HG02678 (cell line): ENCODE data around the gene PRSS38.

ENCODE experiments used
- ATAC-seq: cut with Tn5 transposase; IDR thresholded peaks from one replicate; pipeline ENCODE4 v1.9.1; 2021; ENCODE audit warnings: mild to moderate bottlenecking, moderate library complexity; ENCODE audit not compliant: unreplicated experiment

Gene PRSS38

DNA sequence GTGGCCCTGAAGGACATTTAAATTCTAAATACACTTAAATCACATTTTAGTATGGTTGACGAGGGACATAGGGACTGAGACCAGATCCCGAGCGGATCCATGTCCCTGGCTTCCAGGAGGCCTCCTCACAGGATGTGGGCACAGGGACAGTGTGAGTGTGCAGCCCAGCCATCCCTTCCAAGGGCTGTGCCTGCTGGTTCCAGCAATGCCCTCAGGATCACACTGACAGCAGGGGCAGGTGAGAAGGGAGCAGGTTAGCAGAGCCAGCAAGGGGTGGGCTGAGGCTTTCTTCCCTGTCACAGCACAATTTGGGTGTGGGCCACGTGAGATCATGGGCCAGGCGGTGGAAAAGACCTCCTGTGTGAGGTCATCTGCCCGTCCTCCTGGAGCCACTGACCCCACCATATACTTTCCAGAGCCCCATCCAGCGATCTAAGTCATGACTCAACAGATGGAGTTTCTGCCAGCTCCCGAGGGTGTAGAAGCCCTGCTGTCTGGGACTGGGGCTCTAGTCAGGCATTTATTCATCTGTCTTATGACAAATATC lies 37.0 kb upstream of the PRSS38 start:
- ATAC-seq = no peak

- no peak for ATAC-seq
Observed at GRCh38 chr1:227779021-227779441, 36.4 kb upstream of the PRSS38 start.

GRCh38 chr1:227779685-227780084 lies 35.8 kb upstream of the PRSS38 start:
- ATAC-seq = no peak

GRCh38 chr1:227780101-227781044 lies 35.1 kb upstream of the PRSS38 start:
- ATAC-seq = no peak

DNA sequence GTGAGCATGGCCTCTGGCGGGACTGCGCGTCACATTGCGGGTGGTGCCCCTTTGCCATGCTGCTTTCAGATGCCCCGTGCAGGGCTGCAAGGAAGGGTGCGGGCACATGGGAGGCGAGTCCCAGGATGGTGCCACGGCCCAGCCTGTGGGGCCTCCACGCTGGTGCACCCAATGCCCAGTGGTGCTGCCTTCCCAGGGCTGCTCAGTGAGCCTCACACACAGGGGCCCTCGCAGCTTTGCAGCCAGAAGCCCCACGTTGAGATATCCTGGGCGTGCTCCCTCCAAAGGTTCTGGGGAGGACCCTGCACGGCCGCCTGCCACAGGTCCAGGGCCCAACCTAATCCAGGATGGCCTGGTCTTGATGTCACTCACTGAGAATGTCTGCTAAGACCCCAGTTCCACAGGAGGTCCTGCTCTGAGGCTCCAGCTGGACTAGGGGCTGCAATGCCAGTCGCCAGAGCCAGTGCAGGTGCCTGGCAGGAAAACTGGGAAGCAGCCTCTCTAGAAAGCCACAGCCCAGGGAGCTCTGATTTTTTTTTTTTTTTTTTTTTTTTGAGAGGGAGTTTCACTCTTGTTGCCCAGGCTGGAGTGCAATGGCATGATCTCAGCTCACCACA lies 34.1 kb upstream of the PRSS38 start:
- ATAC-seq = no peak

DNA sequence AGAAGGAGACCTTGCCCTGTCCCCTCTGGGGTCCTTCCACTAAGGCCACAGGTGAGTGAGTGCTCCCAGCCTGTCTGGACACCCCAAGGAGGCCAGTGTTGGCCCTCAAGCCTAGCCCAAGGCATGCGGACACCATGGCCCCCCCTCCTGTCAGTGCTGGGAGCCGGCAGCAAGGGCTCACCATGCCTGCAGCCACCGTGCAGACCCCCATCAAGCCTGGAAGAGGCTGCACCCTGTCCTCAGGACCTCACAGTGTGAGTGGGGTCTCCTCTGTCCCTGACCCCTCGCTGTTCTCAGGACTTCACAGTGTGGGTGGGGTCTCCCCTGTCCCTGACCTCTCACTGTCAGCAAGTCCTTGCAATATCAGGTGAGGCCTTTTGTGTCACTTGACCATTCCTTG lies 33.2 kb upstream of the PRSS38 start:
- no peak for ATAC-seq

- ATAC-seq = no peak
Observed at GRCh38 chr1:227785094-227785804, 30.2 kb upstream of the PRSS38 start.

DNA sequence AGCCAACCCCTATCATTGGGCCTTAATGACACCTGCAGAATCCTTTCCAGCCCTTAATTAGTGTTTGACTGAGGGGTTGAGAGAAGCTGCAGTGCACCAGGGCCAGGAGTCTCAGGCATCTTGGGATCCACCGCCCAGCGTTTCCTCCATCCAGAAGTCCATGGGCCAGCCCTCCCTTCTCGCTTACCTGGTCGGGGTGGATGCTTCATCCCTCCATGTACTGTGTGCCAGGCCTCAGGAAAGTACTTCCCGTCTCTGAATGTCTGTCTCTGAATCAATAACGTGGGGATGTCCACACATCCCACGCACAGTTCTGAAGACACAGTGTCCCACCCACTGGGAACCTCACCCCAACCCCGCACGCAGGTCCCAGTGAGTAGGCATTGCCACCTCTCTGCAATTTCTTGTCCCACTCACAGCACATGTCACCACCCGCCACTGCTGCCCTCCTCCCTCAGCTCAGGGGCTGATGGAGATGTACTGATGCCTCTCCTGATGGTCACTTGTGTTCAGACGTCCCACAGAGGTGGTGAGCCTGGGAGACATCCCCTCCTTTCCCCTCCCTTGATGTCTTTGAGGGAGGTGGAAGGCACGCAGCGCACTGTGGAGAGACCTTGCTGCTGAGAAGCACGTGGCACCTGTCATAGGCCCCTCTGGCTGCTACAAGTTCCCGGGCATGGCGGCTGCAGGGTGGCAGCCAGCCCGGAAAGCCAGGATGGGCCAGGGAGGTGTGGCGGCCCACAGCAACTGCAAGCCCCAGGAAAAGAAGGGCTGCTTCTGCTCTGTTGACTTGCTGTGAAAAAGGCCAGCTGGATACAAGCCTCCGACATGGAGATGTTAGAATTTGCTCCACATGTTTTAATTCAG lies 29.4 kb upstream of the PRSS38 start:
- no peak for ATAC-seq

DNA sequence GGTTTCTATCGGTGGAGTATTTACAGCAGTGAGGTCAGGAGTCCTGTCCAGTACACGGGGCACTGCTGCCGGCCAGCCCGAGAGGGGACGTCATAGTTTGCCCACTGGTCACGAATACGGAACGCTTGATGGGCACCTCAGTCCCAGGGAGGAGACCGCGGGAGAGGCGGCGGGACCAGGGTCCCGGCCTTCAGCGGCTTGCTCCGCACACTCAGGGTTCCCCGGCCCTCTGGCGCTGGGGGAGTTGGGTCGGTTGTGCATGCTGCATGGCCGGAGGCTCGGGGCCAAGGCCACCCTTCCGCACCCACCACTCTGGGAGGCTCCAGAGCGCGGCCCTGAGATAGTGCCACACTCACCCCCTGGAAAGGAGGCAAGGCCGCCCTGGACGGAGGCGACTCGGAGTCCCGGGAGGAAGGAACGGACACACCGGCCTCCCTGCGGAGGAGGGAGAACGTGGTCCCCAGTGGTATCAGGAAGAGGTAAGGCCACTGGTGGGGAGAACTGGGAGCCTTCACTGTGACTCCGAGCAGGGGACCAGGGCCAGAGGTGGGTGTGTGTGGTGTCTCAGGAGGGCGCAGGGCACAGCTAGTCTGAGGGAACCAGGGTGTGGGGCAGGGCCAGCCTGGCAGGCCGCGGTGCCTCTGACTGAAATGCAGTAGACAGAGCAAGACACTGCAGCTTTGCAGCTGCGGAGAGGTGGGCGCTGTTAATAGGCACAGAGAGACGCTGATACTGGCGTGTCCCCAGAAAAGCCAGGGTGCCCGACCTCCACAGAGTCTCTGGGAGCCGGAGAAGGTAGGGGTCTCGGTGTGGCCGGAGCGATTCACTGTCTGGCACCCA lies 28.6 kb upstream of the PRSS38 start:
- no peak for ATAC-seq

DNA sequence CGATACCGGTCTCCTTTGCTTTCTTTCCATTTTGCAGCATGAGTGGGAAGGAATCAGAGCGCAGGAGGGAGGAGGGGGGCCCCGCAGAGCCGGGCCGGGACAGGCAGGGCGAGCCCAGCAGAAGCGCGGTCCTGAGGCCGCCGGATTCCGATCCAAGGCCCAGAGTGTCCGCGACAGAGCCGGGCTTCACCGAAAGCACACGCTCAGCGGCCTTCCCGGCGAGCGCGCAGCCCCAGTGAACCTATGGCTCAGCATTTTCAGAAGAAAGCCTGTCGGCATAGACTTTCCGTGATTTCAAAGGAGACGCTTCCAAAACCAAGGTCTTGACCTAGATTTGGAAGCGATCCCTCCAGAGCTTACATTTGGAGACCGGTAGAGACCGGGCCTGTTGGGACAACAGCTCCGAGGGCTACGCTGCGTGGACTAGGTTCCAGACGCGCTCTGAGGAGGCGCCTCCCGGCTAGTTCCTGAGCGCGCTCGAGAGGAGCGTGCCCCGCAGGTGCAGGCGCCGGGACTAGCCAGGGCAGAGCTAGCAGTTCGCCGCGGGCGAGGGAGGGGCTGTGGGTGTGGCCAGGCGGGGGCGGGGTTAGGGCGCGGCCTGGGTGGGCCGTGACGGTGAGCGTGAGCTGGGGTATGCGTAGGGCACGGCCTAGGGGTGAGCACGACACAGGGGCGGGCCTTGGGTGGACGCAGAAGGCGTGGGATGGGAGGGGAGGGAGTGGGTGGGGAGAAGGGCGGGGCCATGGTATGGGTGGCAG lies 27.8 kb upstream of the PRSS38 start:
- peak; percentile 91 for ATAC-seq

DNA sequence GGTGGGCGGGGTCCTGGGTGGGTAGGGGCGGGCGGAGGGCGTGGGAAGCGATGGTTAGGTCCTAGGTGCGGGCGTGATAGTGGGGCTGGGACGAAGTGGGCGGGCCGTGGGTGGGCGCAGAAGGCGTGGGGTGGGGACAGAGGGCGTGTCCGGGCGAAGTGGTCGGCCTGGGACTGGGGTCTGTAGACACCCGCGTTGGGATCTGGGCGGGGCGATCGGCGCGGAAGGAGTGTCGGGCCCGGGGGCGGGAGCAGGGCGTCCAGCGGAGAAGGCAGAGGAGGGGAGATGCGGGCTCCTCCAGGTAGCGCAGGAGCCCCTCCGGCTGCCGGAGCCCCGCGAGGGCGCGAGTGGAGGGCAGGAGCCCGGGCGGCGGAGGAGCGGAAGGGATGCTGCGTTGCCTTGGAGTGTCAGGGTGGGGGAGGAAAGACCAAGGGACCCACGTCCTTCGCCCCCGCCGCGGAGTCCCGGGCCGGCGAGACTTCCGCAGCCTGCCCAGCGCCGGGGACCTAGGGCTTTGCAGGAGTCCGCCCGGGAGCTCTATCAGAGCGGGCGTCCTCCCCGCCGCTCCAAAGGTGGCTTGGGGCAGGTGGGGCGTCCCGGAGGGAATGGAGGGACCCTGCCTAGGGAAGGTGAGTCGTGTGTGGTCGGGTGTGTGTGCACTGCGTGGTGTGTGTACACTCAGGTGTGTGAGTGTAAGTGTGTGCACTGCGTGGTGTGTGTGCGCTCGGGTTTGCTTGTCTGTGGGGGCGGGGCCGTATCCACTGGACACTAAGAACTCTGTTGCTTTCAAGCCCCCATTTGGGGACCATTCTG lies 27.0 kb upstream of the PRSS38 start:
- ATAC-seq = peak; percentile 59

DNA sequence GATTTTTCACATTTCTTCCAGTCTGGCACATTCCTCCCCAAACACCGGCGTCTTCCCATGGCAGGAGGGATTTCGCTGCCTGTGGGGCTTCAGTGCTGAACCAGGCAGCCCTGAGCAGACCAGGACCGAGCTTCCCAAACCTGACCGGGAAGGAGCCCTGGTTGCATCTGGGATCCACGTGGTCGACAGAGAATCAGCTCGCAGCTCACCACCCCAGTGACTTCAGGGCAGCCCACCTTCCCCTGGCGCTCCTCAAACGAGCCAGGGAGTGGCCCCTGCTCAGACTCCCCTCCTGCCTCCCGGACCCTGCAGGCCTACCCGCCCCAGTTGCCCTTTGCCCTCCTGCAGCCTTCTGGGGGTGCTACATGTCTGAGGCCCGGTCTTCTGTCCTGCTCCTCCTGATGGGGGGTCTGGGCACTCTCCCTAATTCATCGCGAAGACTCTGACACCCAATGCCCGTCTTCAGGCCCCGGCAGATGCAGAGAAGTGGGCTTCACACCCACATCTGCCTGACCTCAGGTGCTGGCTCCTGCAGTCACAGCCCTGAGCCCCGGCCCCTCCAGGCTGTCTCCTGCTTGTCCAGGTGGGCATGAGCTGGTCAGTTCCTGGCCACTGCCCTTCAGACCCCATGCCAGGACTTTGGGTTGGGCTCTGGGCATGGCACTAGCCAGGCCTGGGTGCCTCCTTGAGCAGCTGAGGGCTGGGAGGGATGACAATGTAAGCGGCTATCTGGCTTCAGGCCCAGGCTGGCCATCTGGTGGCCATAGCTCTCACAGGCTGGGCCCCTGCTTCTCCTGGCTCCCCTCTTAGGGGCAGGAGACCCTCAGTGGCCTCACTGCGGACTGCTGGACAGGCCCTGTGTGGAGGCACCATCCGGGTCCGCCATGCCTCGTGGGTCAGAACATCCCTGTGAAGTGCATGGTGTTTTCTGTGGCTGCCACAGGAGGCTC lies 26.1 kb upstream of the PRSS38 start:
- no peak for ATAC-seq

DNA sequence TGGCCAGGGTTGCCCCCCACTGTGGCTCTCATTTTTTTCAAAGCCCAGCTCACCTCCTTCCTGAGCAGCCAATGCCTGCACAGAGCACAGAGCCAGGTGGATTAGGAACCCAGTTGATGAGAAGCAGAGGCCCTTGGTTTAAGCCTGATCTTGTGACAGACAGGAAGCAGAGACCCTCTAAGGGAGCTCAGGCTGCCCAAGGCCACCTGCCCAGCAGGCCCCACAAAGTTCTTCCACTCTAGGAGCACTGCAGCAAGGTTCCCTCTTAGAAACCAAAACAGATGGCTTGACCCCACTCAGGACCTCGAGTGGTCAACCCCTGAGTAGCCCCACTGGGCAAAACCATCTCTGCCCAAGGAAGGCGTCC lies 25.5 kb upstream of the PRSS38 start:
- no peak for ATAC-seq

DNA sequence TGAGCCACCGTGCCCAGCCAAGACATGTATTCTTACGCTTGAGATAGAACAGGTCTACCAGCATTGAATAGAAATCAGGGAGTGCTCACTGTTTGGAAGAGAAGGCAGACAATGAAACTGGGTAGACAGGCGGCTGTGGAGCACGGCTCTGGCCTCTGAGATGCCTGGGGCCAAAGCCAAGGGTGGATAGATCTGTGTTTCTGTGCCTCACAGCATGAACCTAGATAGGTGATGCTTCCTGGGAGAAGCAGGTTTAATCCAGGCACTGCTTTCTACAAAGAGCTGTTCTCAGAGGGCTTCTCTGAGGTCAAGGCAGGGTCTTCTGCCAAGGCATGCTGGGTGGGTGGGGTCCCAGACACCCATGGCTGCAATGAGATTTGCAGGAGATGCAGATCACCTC lies 24.6 kb upstream of the PRSS38 start:
- ATAC-seq = no peak

DNA sequence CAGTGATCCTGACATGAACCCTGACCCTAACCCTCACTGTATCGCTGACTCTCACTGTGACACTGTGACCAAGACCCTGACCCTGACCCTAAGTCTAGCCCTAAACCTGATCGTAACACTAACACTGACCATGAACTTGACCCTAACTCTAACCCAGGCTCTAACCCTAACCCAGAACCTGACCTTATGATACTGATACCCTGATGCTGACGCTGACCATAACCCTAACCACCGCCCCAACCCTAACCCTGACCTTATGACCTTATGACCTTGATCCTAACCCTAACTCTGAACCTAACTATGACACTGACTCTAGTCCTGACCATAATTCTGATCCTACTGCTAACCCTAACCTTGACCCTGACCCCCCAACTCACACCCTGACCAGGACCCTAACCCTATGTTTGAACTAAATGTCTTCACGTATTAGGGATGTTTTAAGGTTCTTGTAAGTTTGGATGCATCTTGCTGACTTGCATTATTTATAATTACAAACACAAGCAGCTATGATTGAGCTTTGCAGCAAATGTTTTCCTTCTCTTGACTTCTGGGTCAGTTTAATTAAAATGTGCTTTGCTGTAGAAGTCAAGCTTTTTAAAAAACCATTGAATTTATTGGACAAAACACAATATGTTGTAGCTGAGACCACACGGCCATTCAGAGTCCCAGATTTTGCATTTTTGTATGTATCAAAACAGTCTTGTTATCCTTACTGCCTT lies 23.9 kb upstream of the PRSS38 start:
- no peak for ATAC-seq
